ENCODE measurements around the gene IZUMO2. TPM values are rescaled to one million over a fixed set of nuclear protein-coding genes. Genes with fewer than 3 reads are reported as not detected.

IZUMO2 gene
- not detected in 2 replicates for total RNA-seq
- long read RNA-seq, result 0 reads

- Mint-ChIP-seq H3K27ac (ENCODE audit: unreplicated experiment) (no peak within 1 kb of the TSS), H3K36me3 (ENCODE audit: unreplicated experiment) (no peaks in the 10 kb centered on the region), H3K27me3 (ENCODE audit: unreplicated experiment) (no peaks in the 10 kb centered on the region), H3K4me1 (ENCODE audit: unreplicated experiment) (no peaks in the 10 kb centered on the region), H3K9me3 (ENCODE audit: unreplicated experiment) (peaks cover 13% of the 10 kb centered on the region), H3K4me3 (ENCODE audit: unreplicated experiment) (no peak within 1 kb of the TSS)
- no peak for TF ChIP-seq CTCF (IDR thresholded peaks at IDR 0.05)
- no peak for DNase-seq (ENCODE audit: extremely low spot score, unreplicated experiment)
Measured at GRCh38 chr19:50162988-50163387, at the start of gene IZUMO2. Gene IZUMO2 (minus strand): TSS chr19:50163281. CDS start chr19:50163194, 87 bp downstream.

- Mint-ChIP-seq H3K36me3 (ENCODE audit: unreplicated experiment) (no peaks in the 10 kb centered on the region), H3K4me1 (ENCODE audit: unreplicated experiment) (no peaks in the 10 kb centered on the region), H3K27ac (ENCODE audit: unreplicated experiment) (no peak overlapping the region), H3K9me3 (ENCODE audit: unreplicated experiment) (peaks cover 11% of the 10 kb centered on the region), H3K27me3 (ENCODE audit: unreplicated experiment) (peaks cover 2% of the 10 kb centered on the region), H3K4me3 (ENCODE audit: unreplicated experiment) (no peak overlapping the region)
- TF ChIP-seq CTCF (IDR thresholded peaks at IDR 0.05), result no peak
- DNase-seq (ENCODE audit: extremely low spot score, unreplicated experiment), result no peak
Measured at GRCh38 chr19:50210425-50210824, 47.3 kb upstream of the IZUMO2 start.

- H3K36me3 Mint-ChIP-seq (ENCODE audit: unreplicated experiment), result no peaks in the 10 kb centered on the region
- no peaks in the 10 kb centered on the region for H3K4me1 Mint-ChIP-seq (ENCODE audit: unreplicated experiment)
Measured at GRCh38 chr19:50209131-50209530, 46.0 kb upstream of the IZUMO2 start.

GRCh38 chr19:50207730-50208129, 44.6 kb upstream of the IZUMO2 start:
- no peaks in the 10 kb centered on the region for H3K4me1 Mint-ChIP-seq (ENCODE audit: unreplicated experiment)
- no peak overlapping the region for H3K4me3 Mint-ChIP-seq (ENCODE audit: unreplicated experiment)
- H3K9me3 Mint-ChIP-seq (ENCODE audit: unreplicated experiment), result peaks cover 11% of the 10 kb centered on the region
- H3K27ac Mint-ChIP-seq (ENCODE audit: unreplicated experiment), result no peak overlapping the region
- peaks cover 17% of the 10 kb centered on the region for H3K27me3 Mint-ChIP-seq (ENCODE audit: unreplicated experiment)
- TF ChIP-seq CTCF (IDR thresholded peaks at IDR 0.05), result no peak
- no peaks in the 10 kb centered on the region for H3K36me3 Mint-ChIP-seq (ENCODE audit: unreplicated experiment)
- no peak for DNase-seq (ENCODE audit: extremely low spot score, unreplicated experiment)

More at GRCh38 chr19:50209131-50209530, 46.0 kb upstream of the IZUMO2 start:
- Mint-ChIP-seq H3K9me3 (ENCODE audit: unreplicated experiment) (peaks cover 11% of the 10 kb centered on the region), H3K27ac (ENCODE audit: unreplicated experiment) (no peak overlapping the region), H3K4me3 (ENCODE audit: unreplicated experiment) (no peak overlapping the region), H3K27me3 (ENCODE audit: unreplicated experiment) (peaks cover 11% of the 10 kb centered on the region)
- no peak for DNase-seq (ENCODE audit: extremely low spot score, unreplicated experiment)
- TF ChIP-seq CTCF (IDR thresholded peaks at IDR 0.05), result no peak

GRCh38 chr19:50206191-50206590, 43.1 kb upstream of the IZUMO2 start:
- Mint-ChIP-seq H3K9me3 (ENCODE audit: unreplicated experiment) (peaks cover 3% of the 10 kb centered on the region), H3K4me1 (ENCODE audit: unreplicated experiment) (no peaks in the 10 kb centered on the region), H3K27me3 (ENCODE audit: unreplicated experiment) (peaks cover 27% of the 10 kb centered on the region), H3K4me3 (ENCODE audit: unreplicated experiment) (no peak overlapping the region), H3K36me3 (ENCODE audit: unreplicated experiment) (no peaks in the 10 kb centered on the region), H3K27ac (ENCODE audit: unreplicated experiment) (no peak overlapping the region)
- TF ChIP-seq CTCF (IDR thresholded peaks at IDR 0.05), result no peak
- DNase-seq (ENCODE audit: extremely low spot score, unreplicated experiment), result no peak
